Keratinocyte (primary cell): ENCODE measurements around the gene TOMM6. TPM values are rescaled to one million over a fixed set of nuclear protein-coding genes. Genes with fewer than 3 reads are reported as not detected.

Experiments used
- DNase-seq: peaks from one replicate; pipeline ENCODE4 v3.0.0-alpha.2; 2011; ENCODE audit warnings: low read depth, missing footprints, low spot score
- FAIRE-seq: peaks from 2 replicates; lab custom pipeline; 2011; peaks lifted over from hg19 to GRCh38; lab: Jason Lieb, UNC
- H2AFZ ChIP-seq: 2 replicates; pipeline ENCODE4 v1.6.0; 2012; ENCODE audit warnings: low read length, control low read depth, inconsistent platforms; ENCODE audit not compliant: control insufficient read depth
- H3K27ac ChIP-seq: 2 replicates; pipeline ENCODE4 v1.5.1; 2011; ENCODE audit warnings: low read length; ENCODE audit not compliant: control insufficient read depth, insufficient read depth
- H3K27me3 ChIP-seq: 3 replicates; pipeline ENCODE4 v1.6.0; 2011; ENCODE audit warnings: low read length; ENCODE audit not compliant: control insufficient read depth, insufficient read depth; ENCODE audit errors: extremely low read depth
- H3K36me3 ChIP-seq, 2 experiments: 2 replicates in 1 of 2; 3 replicates in 1 of 2; pipeline ENCODE4 v1.5.1; 2011; ENCODE audit warnings: low read length in 2 of 2, mild to moderate bottlenecking in 1 of 2; ENCODE audit not compliant: control insufficient read depth in 2 of 2, insufficient read depth in 2 of 2; ENCODE audit errors: extremely low read depth in 1 of 2
- H3K4me1 ChIP-seq: 3 replicates; pipeline ENCODE4 v1.5.1; 2011; ENCODE audit warnings: low read length; ENCODE audit not compliant: control insufficient read depth, insufficient read depth; ENCODE audit errors: extremely low read depth
- H3K4me2 ChIP-seq: 3 replicates; pipeline ENCODE4 v1.6.0; 2011; ENCODE audit warnings: low read depth, low read length; ENCODE audit not compliant: control insufficient read depth, insufficient read depth; ENCODE audit errors: extremely low read depth
- H3K4me3 ChIP-seq, 3 experiments: fragments of 200-600 bp in 1 of 3; sonication (generic) in 1 of 3; 2 replicates in 2 of 3; 3 replicates in 1 of 3; pipeline ENCODE4 v1.5.1; 2011 to 2016; ENCODE audit warnings: low read length in 3 of 3, mild to moderate bottlenecking in 3 of 3, control low read depth in 2 of 3, inconsistent platforms in 1 of 3, low read depth in 1 of 3, mixed read lengths in 1 of 3, mixed run types in 1 of 3, moderate library complexity in 1 of 3; ENCODE audit not compliant: control insufficient read depth in 2 of 3, insufficient read depth in 2 of 3; ENCODE audit errors: extremely low read depth in 1 of 3
- H3K79me2 ChIP-seq: 2 replicates; pipeline ENCODE4 v1.6.0; 2012; ENCODE audit warnings: low read length; ENCODE audit not compliant: control insufficient read depth, insufficient read depth
- H3K9ac ChIP-seq: 3 replicates; pipeline ENCODE4 v1.6.0; 2011; ENCODE audit warnings: low read length; ENCODE audit not compliant: control insufficient read depth, insufficient read depth; ENCODE audit errors: extremely low read depth
- H3K9me1 ChIP-seq: 3 replicates; pipeline ENCODE4 v1.6.0; 2011; ENCODE audit warnings: low read length; ENCODE audit not compliant: control insufficient read depth, insufficient read depth; ENCODE audit errors: extremely low read depth
- H3K9me3 ChIP-seq: 2 replicates; pipeline ENCODE4 v1.5.1; 2012; ENCODE audit warnings: low read depth, low read length; ENCODE audit not compliant: control insufficient read depth
- H4K20me1 ChIP-seq: 3 replicates; pipeline ENCODE4 v1.6.0; 2011; ENCODE audit warnings: low read length; ENCODE audit not compliant: control insufficient read depth, insufficient read depth; ENCODE audit errors: extremely low read depth
- EZH2 ChIP-seq: IDR thresholded peaks from one replicate; pipeline ENCODE4 v1.6.1; 2012; ENCODE audit warnings: inconsistent platforms, mild to moderate bottlenecking, low read length, moderate library complexity
- dilution Hi-C: fragments of 300-500 bp; cut with MboI; formaldehyde crosslinking; loops from one replicate; pipeline ENCODE4 v1.7.0; 2020; ENCODE audit warnings: low sequenced_read_pairs; ENCODE audit not compliant: extremely low pct_ligation_motif_present
- polyA plus RNA-seq, 5 experiments: library from polyadenylated mRNA; depleted of rRNA in 3 of 5; stranded (reverse) in 3 of 5; stranded (forward) in 1 of 5; unstranded in 1 of 5; fragments of >200 nt; gene quantifications; 1 replicate in 1 of 5; 2 replicates in 3 of 5; 3 replicates in 1 of 5; pipeline versions ENCODE4 v1.2.1 to v1.2.3, GENCODE V29; 2011 to 2012; ENCODE audit warnings: missing spikeins in 2 of 5, low read depth in 1 of 5, low replicate concordance in 1 of 5
- TF ChIP-seq, protein P1 (sequence below), 3 experiments: IDR thresholded peaks in 1 of 3; conservative IDR thresholded peaks in 1 of 3; optimal IDR thresholded peaks in 1 of 3; 2 replicates in 2 of 3; 3 replicates in 1 of 3; pipeline versions ENCODE3 to v1.5.1; 2011; ENCODE audit warnings: low read length in 3 of 3, mild to moderate bottlenecking in 3 of 3, moderate library complexity in 2 of 3, control low read depth in 1 of 3, inconsistent platforms in 1 of 3; ENCODE audit not compliant: insufficient read depth in 2 of 3; ENCODE audit errors: extremely low read depth in 1 of 3

The TOMM6 gene
- polyA plus RNA-seq, 1 donor (not counting 4 experiments of a cell fraction or from before 2014, with no cell fraction given) = 374 TPM

GRCh38 chr6:41785689-41786450, 1.6 kb upstream of the TOMM6 start:
- FAIRE-seq (no peak), DNase-seq (no peak)
- H3K9me1 ChIP-seq = no peaks in the 10 kb centered on the region
- H3K27me3 ChIP-seq = no peaks in the 10 kb centered on the region
- peaks cover 32% of the 10 kb centered on the region for H3K4me1 ChIP-seq
- no peak for TF ChIP-seq EZH2
- TF ChIP-seq, protein P1, sequence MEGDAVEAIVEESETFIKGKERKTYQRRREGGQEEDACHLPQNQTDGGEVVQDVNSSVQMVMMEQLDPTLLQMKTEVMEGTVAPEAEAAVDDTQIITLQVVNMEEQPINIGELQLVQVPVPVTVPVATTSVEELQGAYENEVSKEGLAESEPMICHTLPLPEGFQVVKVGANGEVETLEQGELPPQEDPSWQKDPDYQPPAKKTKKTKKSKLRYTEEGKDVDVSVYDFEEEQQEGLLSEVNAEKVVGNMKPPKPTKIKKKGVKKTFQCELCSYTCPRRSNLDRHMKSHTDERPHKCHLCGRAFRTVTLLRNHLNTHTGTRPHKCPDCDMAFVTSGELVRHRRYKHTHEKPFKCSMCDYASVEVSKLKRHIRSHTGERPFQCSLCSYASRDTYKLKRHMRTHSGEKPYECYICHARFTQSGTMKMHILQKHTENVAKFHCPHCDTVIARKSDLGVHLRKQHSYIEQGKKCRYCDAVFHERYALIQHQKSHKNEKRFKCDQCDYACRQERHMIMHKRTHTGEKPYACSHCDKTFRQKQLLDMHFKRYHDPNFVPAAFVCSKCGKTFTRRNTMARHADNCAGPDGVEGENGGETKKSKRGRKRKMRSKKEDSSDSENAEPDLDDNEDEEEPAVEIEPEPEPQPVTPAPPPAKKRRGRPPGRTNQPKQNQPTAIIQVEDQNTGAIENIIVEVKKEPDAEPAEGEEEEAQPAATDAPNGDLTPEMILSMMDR (optimal IDR thresholded peaks at IDR 0.05 in 1 of 3, IDR thresholded peaks at IDR 0.05 in 1 of 3, conservative IDR thresholded peaks at IDR 0.05 in 1 of 3; ENCODE audit: extremely low read depth in 1 of 3, insufficient read depth in 2 of 3, low read length in 3 of 3) = no peak
- peaks cover 12 to 16% of the 10 kb centered on the region in 2 experiments for H3K36me3 ChIP-seq
- peak overlapping the region; percentile 52 for H3K9ac ChIP-seq
- H3K9me3 ChIP-seq = no peaks in the 10 kb centered on the region
- H3K27ac ChIP-seq = no peak overlapping the region
- no peaks in the 10 kb centered on the region for H4K20me1 ChIP-seq
- peak overlapping the region; percentile 86 to 100 (median 97) for H3K4me3 ChIP-seq
- dilution Hi-C loops = no loop called here
- H3K4me2 ChIP-seq = peak overlapping the region; percentile 98
- peaks cover 17% of the 10 kb centered on the region for H3K79me2 ChIP-seq
- peak overlapping the region; percentile 55 for H2AFZ ChIP-seq

- DNase-seq (no peak), FAIRE-seq (no peak)
- peak overlapping the region; percentile 98 for H3K27ac ChIP-seq
- peak overlapping the region; percentile 85 for H2AFZ ChIP-seq
- peaks cover 25% of the 10 kb centered on the region for H3K4me1 ChIP-seq
- H3K79me2 ChIP-seq = peaks cover 17% of the 10 kb centered on the region
- peaks cover 12 to 18% of the 10 kb centered on the region in 2 experiments for H3K36me3 ChIP-seq
- dilution Hi-C loops = no loop called here
- TF ChIP-seq EZH2 = no peak
- TF ChIP-seq, protein P1 (optimal IDR thresholded peaks at IDR 0.05 in 1 of 3, IDR thresholded peaks at IDR 0.05 in 1 of 3, conservative IDR thresholded peaks at IDR 0.05 in 1 of 3; ENCODE audit: extremely low read depth in 1 of 3, insufficient read depth in 2 of 3, low read length in 3 of 3) = peak in 1 of 3 experiments; percentile 71
- peak overlapping the region; percentile 98 for H3K4me2 ChIP-seq
- peak overlapping the region; percentile 86 to 100 (median 97) for H3K4me3 ChIP-seq
- no peaks in the 10 kb centered on the region for H3K27me3 ChIP-seq
- no peaks in the 10 kb centered on the region for H3K9me1 ChIP-seq
- H3K9ac ChIP-seq = peak overlapping the region; percentile 100
- no peaks in the 10 kb centered on the region for H4K20me1 ChIP-seq
- H3K9me3 ChIP-seq = no peaks in the 10 kb centered on the region
These were observed 859 bp upstream of the TOMM6 start for GRCh38 chr6:41786451-41787218.
